GM18868 (cell line): Measurements from ENCODE around the gene LOXL1.

Experiments used
- ATAC-seq: cut with Tn5 transposase; IDR thresholded peaks from one replicate; pipeline ENCODE4 v1.9.1; 2021; ENCODE audit warnings: mild to moderate bottlenecking, moderate library complexity; ENCODE audit not compliant: unreplicated experiment

Gene LOXL1, protein sequence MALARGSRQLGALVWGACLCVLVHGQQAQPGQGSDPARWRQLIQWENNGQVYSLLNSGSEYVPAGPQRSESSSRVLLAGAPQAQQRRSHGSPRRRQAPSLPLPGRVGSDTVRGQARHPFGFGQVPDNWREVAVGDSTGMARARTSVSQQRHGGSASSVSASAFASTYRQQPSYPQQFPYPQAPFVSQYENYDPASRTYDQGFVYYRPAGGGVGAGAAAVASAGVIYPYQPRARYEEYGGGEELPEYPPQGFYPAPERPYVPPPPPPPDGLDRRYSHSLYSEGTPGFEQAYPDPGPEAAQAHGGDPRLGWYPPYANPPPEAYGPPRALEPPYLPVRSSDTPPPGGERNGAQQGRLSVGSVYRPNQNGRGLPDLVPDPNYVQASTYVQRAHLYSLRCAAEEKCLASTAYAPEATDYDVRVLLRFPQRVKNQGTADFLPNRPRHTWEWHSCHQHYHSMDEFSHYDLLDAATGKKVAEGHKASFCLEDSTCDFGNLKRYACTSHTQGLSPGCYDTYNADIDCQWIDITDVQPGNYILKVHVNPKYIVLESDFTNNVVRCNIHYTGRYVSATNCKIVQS

GRCh38 chr15:73926219-73927002 lies at the start of gene LOXL1:
LOXL1 (plus strand) TSS chr15:73926462; CDS start chr15:73926784, 322 bp downstream.
- no peak for ATAC-seq

DNA sequence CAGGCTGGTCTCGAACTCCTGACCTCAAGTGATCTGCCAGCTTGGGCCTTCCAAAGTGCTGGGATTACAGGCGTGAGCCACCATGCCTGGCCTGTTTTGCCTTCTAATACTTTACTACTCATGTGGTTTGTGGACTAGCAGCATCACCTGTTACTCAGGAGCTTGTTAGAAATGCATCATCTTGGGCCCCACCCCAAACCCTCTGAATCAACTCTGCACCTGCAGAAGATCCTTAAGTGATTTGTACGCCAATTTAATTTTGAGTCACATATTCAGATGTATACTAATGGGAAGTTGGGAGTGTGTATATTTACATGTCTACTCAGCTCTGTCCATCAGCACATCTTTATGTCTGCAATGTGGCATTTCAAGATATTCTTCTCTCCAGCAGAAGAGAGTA lies 46.8 kb upstream of the LOXL1 start:
- no peak for ATAC-seq

DNA sequence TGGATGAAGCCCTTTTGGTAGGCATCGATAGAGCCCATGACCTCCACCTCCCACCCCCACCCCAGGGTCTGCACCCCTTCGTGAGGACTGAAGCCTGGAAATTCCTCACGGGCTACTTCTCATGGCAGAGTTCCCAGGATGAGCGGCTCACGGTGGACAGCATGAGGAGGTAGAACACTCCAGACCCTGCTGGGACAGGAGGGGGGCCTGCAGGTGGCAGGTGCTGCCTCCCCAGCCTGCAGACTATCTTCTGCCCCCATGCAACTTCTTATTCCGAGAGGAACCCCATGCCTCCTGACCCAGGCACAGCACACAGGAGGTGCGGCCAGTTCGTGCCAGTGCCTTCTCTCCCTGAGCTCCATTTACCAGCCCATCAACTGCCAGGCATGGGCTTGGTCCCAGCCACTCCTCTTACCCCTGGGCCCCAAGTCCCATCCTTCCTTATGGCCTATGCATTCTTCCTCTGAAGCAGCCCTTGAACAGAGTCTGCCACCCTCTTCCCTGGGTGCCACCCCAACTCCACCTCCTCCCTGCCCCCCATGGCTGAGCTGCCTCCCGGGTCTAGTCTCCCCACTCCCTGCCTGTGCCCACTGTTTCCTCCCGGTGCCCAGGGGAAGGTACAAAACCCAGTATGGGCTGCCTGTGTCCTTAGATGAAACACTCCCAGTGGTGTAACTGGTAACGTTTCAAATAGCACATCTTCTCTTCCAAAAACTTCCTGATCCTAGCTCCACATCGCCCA lies 44.5 kb upstream of the LOXL1 start:
- ATAC-seq, result no peak

DNA sequence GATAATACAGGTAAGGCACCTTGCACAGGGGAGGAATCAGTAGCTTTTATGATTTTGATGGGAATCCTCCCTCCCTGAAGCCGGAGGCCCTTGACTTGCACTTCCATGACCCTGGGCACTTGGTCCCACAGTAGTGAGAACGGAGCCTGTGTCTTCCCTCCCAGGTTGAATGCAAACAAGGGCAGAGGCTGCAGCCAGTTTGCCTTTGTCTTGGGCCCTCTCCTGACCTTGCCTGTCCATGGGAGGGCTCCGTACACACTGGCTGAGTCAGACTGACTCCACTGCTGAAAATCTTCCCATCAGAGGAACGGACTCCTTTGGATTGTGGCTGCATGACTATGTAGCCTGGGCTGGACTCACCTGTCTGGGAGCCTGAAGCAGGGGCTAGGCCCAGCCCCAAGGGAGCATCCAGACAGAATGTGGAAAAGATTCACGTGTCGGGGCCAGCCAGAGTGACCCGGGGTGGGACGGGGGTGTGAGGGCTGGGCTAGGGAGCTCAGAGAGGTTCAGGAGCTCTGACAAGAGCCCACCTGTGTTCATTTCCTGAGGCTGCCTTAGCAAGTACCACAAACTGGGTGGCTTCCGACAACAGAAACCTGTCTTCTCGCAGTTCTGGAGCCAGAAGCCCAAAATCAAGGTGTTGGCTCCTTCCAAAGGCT lies 43.4 kb upstream of the LOXL1 start:
- no peak for ATAC-seq

GRCh38 chr15:73884159-73884558 lies 42.1 kb upstream of the LOXL1 start:
- no peak for ATAC-seq

DNA sequence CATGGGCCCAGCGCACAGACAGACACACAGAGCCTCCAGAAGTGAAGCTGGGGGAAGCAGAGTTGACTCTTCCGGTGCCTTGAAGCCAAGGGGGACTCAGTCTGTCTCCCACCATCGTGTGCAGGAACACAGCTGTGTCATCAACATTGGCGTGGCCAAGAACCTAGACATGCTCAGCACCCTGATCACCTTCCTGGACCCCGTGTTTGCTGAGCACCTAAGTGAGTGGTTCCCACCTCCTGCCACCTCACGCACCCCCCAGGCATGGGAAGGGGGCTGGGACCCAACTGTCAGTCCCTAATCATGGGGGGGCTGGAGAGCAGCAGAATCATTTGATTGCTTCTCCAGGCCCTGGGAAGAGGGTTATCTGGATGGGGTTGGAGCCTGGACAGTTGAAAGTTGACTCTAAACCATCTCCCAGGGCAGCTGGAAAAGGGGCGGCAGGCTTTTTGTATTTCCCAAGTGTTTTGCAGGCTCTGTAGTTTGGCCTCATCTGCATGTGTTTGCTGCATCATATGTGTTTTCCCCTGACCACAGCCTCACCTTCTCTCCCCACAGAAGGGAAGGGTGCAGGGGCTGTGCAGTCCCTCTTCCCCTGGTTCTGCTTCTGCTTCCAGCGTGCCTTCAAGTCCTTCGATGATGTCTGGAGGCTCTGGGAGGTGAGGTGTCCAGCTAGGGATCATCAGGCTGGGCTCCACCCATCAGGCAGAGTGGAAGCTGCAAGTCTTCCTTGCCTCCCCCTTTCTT lies 40.1 kb upstream of the LOXL1 start:
- ATAC-seq, result no peak

DNA sequence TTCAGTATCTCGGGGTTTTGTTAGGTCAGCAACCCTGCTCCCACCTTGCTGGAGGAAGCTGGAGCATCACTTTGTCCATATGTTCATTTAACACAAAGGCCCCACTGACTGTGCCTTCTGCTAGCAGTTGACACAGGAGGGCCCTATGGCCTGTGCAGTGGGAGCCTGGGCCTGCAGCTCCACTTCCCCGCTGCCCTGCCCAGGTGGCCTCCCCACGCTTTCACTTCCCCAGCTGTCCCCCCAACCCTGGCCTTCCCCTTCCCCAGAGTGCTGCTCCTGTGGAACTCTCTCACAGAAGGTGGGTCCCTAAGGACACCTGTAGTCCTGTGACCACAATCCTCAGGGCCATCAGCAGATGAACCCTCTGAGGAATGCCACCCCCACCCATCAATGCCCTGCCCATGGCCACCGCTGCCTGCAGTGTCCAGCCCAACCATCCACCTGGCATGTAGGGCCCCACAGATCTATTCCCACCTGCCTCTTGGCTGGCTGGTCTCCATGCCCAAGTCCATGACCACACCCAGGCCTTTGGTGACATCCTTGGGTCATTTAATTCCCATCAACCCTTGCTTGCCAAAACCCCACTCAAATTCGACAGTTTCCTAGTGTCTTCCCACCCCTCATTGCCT lies 39.4 kb upstream of the LOXL1 start:
- ATAC-seq, result no peak

DNA sequence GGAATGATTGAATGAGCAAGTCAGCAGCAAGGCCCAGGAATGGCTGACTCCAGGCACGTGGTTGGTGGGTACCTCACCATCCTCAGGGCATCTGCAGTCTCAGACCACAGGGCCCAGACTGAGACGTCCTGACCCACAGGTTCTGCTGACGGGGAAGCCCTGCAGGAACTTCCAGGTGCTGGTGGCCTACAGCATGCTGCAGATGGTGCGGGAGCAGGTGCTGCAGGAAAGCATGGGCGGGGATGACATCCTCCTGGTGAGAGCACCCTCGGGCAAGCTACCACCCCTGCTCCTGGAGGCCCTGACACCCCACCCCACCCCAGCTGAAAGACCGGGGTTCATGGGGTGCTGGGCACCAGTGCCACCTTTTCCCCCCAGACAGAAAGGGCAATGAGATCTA lies 38.8 kb upstream of the LOXL1 start:
- no peak for ATAC-seq

- no peak for ATAC-seq
These were observed 37.8 kb upstream of the LOXL1 start for GRCh38 chr15:73888224-73889041.

DNA sequence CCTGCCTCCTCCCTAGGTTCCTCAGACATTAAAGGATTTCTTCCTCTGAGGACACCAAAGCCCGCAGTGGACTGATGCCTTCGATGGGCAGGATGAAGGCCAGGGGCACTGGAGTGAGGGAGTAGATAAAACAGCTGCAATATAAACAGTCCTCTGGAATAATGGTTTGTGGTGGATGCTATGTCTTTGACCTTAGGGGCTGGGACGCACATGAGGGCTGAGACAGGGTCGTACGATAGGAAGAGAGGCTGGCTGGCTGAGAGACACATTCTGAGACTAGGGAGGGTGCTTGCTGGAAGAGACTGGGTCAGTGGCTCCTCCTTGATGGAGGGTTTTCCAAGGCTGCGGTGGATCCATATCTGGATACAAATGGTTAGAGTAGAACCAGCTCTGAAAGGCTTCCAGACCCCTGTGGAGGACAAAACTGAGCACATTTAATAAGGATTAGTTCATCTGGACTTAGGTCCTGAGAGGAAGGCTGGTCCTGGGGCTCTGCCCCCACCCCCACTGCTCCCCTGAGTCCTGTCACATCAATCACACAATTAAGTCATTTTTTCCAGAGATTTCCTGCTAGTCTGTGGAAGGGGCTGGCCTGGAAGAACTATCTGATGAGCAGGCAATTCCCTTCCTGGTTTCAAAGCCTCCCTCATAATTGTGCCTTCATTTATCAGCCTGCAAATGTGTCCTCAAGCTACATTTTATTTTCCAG lies 37.1 kb upstream of the LOXL1 start:
- no peak for ATAC-seq

DNA sequence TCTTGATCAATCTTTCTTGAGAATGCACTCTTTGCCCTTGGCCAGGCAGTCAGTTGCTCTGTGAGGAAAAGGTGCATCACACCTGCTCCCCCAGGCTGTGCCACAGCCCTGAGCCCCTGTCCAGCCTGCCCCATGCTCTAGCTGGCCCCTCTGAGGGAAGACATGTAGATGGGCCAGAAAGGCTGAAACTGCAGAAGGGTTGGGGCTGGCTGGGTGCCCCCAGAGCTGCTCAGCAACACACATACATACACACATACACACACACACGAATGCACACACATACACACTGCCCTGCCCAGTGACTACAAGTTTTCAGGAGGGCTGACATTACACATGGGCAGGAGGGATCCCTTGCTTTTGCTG lies 36.5 kb upstream of the LOXL1 start:
- no peak for ATAC-seq

- no peak for ATAC-seq
These were observed 34.6 kb upstream of the LOXL1 start for GRCh38 chr15:73891328-73892315.

DNA sequence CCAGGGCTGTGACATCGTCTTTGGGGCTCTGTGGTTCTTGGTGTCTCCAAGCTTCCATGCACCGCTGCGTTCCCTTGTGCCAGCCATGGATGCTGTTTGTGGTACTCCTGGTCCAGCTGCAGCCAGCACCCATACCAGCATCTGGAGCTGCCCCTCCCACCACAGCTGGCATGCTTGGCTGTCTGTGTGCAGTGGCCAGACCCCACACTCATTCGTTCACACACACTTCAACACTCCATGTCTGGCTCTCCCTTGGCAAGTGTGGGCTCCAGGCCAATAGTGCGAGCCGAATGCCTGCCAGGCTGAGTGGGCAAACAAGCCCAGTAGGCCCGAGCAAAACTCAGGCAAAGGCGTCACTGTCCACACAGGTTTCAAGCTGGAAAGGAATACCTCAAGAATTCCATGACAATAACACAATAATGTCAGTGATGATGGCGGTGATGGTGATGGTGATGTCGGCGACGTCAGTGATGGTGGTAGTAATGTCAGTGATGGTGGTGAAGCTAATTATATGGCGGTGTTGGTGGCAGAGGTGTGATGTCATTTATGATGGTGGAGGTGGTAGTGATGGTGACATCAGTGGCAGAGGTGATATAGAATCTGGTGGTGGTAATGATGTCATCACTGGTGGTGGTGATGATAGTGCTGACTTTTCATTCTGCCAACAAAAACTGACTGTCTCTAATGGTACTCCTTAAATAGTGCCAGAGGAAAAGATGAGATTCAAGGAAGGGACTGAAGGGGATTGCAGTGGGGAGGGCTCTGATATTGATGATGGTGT lies 33.6 kb upstream of the LOXL1 start:
- ATAC-seq, result no peak

- ATAC-seq, result no peak
These were observed 32.0 kb upstream of the LOXL1 start for GRCh38 chr15:73894133-73894814.

GRCh38 chr15:73897441-73898261 lies 28.6 kb upstream of the LOXL1 start:
- no peak for ATAC-seq
